Activated gamma-delta T cell (primary cell): Measurements from ENCODE around the gene PRR35.

Experiments
- DNase-seq: peaks from one replicate; lab custom pipeline; 2025; lab: John Stamatoyannopoulos, UW
- total RNA-seq, 2 donors: gene quantifications; one replicate each; lab custom pipeline; 2026; lab: John Stamatoyannopoulos, UW

The PRR35 gene
- total RNA-seq = 0.05 to 0.17 reads per million in 2 donors

GRCh38 chr16:560204-560700, at the start of gene PRR35:
TSS of gene PRR35 (plus strand) at chr16:560394. CDS start at chr16:563295, 2,901 bp downstream.
- no peak for DNase-seq

GRCh38 chr16:512802-513201, 47.4 kb upstream of the PRR35 start:
- DNase-seq = no peak

- no peak for DNase-seq
Observed at GRCh38 chr16:513950-514349, 46.2 kb upstream of the PRR35 start.

GRCh38 chr16:515175-515938, 44.8 kb upstream of the PRR35 start:
- DNase-seq = no peak

GRCh38 chr16:515939-516226, 44.3 kb upstream of the PRR35 start:
- no peak for DNase-seq

- no peak for DNase-seq
Observed at GRCh38 chr16:516301-516700, 43.9 kb upstream of the PRR35 start.

GRCh38 chr16:518858-519257, 41.3 kb upstream of the PRR35 start:
- DNase-seq = no peak

GRCh38 chr16:519425-519824, 40.8 kb upstream of the PRR35 start:
- DNase-seq = no peak

- DNase-seq = no peak
Observed at GRCh38 chr16:519841-520687, 40.1 kb upstream of the PRR35 start.

GRCh38 chr16:520847-521246, 39.3 kb upstream of the PRR35 start:
- DNase-seq = no peak

GRCh38 chr16:521381-522210, 38.6 kb upstream of the PRR35 start:
- DNase-seq = no peak

- DNase-seq = no peak
Observed at GRCh38 chr16:522320-523096, 37.7 kb upstream of the PRR35 start.

- DNase-seq = no peak
Observed at GRCh38 chr16:523097-523741, 37.0 kb upstream of the PRR35 start.

GRCh38 chr16:524274-525040, 35.7 kb upstream of the PRR35 start:
- no peak for DNase-seq

- no peak for DNase-seq
Observed at GRCh38 chr16:525123-525519, 35.1 kb upstream of the PRR35 start.

- no peak for DNase-seq
Observed at GRCh38 chr16:525520-526180, 34.5 kb upstream of the PRR35 start.

- no peak for DNase-seq
Observed at GRCh38 chr16:526181-527014, 33.8 kb upstream of the PRR35 start.

- DNase-seq = peak; percentile 81
Observed at GRCh38 chr16:527015-527903, 32.9 kb upstream of the PRR35 start, which contains the start of gene CAPN15. TSS of gene CAPN15 (plus strand) at chr16:527712. CDS start at chr16:546839, 19,127 bp downstream.
